OCI-M2 (cell line): ENCODE measurements around the gene SUSD1.
"Not testable (repeated sequence)": the region's sequence is repeated elsewhere in the genome, so short reads cannot be mapped to it uniquely, and the experiment has no call there.

ENCODE experiments used
- DNase-seq: peaks from one replicate; lab custom pipeline; 2025; ENCODE audit not compliant: unreplicated experiment; lab: John Stamatoyannopoulos, UW

The SUSD1 gene

GRCh38 chr9:112104401-112104800 is 70.7 kb downstream of the SUSD1 start:
- no peak for DNase-seq

- DNase-seq, result no peak
These were observed 71.7 kb downstream of the SUSD1 start for GRCh38 chr9:112103405-112103804.

DNA sequence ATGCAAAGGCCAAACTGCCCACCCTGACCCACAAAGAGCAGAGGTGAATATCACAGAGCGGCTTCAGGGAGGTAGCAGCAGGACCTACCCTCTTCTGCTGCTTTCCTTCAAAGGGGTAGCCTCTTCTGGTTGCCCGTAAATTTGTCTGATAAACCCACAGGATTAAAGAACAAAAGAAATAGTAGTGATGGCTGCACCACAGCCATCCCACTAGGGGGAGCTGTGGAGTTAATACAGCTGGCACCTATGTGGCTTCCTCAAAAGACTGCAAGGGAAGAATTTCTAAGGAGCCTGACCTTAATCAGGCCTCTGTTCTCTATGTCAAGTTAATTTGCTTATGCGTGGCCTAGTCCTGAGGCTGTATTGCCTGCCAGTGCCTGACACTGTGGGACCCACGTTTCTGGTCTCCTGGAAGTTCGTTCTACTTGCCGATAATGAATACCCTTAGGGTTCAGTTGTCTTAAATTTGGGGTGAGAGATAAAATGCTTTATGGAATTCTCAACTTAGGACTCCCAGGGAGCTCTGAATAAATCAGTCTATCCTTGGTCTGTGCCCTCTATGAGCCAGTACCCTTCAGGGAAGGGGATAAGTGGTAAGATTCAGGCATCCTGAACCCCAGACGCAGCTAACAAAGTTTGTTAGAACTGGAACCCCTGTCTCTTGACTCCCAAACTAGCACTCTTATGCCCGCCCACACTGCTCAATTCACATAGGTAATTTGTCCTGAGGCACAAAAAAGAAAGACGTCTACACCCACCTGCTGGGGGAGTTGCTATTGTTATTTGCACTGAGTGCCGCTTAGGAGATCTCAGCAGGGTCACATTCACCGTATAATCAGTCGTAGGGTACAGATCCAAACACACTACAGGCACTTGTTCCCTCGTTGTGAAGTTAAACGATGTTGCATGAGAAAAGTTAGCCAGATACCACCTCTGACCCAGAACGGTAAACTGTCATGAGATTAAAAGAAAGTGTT is 77.1 kb downstream of the SUSD1 start:
- peak; percentile 21 for DNase-seq

DNA sequence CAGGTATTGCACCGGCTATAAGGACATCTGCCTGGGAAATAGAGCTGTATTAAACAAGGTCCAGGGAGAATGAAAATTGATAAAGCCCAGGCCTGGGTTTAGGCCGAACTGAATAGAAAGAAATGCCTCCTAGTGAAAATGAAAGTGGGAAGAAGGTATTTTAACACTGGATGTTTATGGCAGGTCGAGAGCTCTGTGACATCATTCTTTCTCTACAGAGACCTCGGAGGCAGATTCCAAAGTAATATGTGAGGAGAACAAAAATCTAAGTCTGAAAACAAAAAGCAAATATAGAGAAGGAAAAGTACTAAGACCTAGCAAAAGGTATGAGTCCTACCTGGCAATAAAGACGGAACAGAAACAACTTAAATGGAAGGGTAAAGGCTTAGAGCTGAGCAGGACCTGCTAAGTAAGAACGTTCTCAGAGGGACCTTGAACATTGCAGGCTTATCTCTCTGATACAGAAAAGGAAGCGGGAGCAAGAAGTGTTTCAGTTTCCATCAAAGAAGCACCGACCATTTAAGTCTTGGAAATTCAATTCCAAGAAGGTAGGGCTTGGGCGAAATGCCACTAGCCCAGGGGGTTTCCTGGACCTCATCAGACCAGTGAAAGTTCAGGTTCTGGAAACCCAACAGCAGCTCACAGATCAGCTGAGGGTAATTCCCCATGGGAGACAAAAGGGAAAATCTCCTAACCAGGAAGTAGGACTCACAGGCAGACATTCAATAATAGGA is 80.0 kb downstream of the SUSD1 start:
- DNase-seq, result no peak

GRCh38 chr9:112094241-112094640 is 80.9 kb downstream of the SUSD1 start:
- no peak for DNase-seq

DNA sequence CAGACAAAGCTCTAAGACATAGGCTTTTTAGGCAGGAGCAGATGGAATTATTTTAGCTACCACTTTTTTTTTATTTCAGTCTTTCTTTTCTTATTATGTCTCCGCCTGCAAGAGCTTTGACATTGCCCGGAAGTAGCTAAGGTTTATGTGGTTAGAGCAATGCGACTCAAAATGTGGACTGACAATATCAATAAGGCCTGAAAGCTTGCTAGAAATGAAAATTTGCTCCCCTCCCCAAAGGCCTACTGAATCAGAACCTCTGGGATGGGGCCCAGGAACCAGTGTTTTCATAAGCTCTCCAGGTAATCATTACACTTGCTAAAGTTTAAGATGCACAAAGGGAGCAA is 81.3 kb downstream of the SUSD1 start:
- DNase-seq, result no peak

GRCh38 chr9:112093147-112093869 is 81.8 kb downstream of the SUSD1 start:
- no peak for DNase-seq

GRCh38 chr9:112091810-112092209 is 83.3 kb downstream of the SUSD1 start:
- no peak for DNase-seq

GRCh38 chr9:112087506-112087905 is 87.6 kb downstream of the SUSD1 start:
- no peak for DNase-seq

DNA sequence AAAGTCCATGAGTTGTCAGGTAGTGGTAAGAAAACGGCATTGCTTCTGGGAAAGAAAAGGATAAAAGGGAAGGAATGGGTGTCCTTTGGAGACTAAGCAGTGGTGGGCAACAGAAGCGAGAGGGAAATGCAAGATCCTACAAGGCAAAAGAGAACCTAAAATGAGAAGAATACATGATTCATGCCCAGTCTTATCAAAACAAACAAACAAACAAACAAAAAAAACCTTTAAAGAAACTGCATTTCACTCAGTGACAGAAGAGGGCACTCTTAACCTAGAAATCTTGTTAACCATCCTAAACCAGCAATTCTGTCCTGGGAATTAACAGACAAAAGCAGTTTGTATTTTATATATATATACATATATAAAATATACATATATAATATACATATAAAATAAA is 88.5 kb downstream of the SUSD1 start:
- DNase-seq, result no peak

DNA sequence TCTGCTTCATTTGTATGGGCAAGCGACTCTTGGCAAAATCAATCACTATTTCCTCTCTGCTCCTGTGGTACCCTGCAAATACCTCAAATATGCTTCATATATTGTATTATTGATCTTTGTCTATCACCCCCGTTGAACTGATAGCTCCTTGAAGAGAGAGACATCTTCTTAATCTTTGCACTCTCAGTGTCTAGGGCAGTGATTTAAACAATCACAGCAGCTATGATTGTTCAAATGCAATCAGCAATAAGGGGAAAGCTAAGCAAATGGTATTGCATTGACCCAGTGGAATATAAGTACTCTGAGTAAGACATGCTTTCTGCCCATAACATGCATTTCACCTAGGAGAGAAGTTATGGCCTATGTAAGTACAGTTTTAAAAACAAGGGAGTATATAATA is 90.2 kb downstream of the SUSD1 start:
- no peak for DNase-seq

DNA sequence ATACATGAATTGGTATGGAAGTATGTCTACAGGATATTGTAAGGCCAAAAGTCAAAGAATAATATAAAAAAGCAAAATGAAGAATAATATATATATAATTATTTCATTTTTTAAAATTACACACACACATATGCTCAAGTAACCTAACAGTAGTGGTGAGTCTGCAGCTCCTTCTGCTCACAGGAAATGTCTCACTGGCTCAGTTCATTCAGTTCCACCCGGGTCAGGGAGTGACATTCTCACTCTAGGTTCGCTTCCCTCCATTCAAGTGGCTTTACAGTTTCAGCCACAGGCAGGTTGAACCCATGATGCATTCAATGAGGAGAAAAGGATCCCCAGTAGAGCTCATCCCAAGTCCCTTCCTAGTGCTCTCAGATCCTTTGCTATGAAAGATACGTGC is 90.8 kb downstream of the SUSD1 start:
- no peak for DNase-seq

GRCh38 chr9:112081918-112082729 is 93.0 kb downstream of the SUSD1 start:
- DNase-seq, result no peak

DNA sequence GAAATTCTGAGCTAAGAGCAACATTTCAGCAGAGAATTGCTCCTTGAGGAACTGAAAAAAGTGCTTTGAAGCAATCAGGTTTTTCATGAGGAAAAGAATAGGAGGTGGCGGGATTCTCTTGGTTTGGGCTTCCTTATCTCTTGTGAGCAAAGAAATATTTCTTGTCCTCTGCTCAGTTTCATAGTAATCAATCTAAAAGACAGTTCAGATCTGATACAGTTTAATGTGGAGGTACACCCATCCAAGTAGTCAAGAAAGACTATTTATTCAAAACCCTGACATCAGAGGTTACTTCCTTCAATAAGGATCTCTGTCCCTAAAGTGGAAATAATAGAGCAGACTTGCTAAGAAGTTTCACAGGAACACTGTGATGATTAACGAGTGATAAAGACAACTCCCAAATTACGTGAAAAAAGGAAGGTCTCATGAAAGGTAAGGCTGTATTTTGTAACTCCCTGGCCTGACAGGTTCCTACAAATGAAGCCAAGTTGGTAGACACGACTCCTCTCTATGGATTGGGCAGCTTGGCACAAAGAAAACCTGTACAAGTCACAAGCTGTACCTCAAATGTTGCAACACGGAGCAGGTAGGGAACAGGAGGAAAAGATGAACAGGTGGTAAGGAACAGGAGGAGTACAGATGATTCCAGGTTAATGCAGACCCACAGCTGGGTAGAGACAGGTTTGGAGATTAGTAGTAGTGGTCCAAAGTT is 94.1 kb downstream of the SUSD1 start:
- DNase-seq, result no peak

GRCh38 chr9:112078432-112078831 is 96.7 kb downstream of the SUSD1 start:
- DNase-seq, result no peak

- no peak for DNase-seq
These were observed 98.3 kb downstream of the SUSD1 start for GRCh38 chr9:112076814-112077213.

- DNase-seq, result no peak
These were observed 100.1 kb downstream of the SUSD1 start for GRCh38 chr9:112075009-112075378.

DNA sequence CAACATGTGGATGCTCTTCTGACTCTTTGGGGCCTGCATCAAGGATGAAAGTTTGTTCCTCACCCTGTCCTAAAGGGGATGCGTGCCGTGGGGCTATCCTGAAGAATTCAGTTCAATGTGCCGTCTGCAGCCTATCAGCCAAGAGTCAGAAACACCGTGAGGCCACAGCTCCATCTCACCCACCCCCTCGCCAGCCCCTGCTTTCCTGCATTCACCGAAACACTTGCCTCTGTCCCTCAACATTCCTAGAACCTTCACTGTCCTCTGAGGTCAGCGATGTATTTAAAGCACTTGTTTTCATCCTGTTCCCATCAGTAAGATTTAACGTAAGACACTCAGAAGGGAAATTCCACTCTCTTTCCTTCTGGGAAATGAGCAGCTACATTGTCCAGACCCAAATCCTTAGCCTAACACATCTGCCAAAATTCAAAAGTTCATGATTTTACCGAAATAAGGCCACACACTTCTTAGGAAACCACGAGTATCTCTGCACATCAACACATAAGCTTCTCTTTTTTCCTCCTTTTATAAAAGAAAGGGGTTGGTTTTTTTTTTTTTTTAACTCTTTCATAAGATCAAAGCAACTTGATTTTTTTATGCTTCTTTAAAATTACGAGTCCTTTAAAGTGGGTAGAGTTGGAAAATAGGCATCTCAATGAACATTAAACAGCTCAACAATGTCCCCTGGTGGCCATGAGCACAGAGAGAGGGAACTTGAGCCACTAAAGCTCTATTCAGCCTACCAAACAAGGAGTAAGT is 100.7 kb downstream of the SUSD1 start:
- DNase-seq, result no peak

DNA sequence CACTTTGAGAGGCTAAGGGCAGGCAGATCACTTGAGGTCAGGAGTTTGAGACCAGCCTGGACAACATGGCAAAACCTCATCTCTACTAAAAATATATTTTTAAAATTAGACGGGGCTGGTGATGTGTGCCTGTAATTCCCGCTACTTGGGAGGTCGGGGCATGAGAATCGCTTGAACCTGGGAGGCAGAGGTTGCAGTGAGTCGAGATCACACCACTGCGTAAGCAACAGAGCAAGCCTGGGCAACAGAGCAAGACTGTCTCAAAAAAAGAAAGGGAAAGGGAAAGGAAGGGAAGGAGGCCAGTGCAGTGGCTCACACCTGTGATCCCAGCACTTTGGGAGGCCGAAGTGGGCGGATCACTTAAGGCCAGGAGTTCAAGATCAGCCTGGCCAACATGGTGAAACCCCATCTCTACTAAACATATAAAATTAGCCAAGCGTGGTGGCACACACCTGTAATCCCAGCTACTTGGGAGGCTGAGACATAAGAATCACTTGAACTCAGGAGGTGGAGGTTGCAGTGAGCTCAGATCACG is 101.4 kb downstream of the SUSD1 start:
- not testable (repeated sequence) for DNase-seq
